ENCODE data around the gene RASSF3. TPM values are rescaled to one million over a fixed set of nuclear protein-coding genes. Genes with fewer than 3 reads are reported as not detected.

The RASSF3 gene
- total and polyA plus RNA-seq, 2 of the 13 experiments (the other 11 are each of a cell fraction or from before 2014, with no cell fraction given): 15.5 to 16.0 TPM

DNA sequence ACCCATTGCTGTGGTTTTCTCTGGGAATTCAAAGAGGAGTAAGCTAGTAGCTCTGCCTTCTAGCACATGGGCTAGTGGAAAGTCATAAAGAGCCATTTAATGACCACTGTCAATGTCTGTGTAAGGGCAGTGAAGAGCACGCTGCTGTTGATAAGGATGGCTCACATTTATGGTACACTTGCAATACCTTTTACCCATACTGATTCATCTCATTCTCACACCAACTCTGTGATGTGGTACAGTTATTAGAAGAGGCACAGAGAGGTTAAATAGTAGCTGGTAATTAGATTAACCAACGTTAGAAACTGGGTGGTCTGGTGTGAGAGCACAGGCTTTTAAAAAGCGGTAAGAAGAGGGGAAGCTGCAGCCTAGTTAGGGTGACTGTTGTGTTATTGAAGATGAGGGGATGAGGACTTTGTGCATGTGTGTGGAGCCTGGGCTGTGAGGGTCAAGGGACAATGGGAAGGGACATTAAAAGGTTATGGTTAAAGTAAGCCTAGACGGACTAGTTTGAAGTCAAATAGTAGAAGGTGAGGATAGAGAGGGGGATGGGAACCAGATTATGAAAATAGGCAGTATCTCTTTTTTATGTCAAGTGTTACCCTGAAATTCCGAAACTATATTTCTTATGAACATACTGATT is 25.2 kb downstream of the RASSF3 start (continued):
- TF ChIP-seq ARID5B (CRISPR knock-in tag; IDR thresholded peaks at IDR 0.05) (peak; percentile 27; the same call in 1 of the 2 replicates), TCF12 (IDR thresholded peaks at IDR 0.05) (no peak), TCF12 (CRISPR knock-in tag; IDR thresholded peaks at IDR 0.05) (no peak), NR2F6 (IDR thresholded peaks at IDR 0.05) (no peak), NR2F6 (CRISPR knock-in tag; IDR thresholded peaks at IDR 0.05) (0 out of 2 replicates have a peak, but pooled peaks have one; percentile 41), ZFP62 (CRISPR knock-in tag; IDR thresholded peaks at IDR 0.05) (no peak), ZMYM4 (CRISPR knock-in tag; IDR thresholded peaks at IDR 0.05) (no peak; the same call in 1 of the 2 replicates), KLF13 (CRISPR knock-in tag; IDR thresholded peaks at IDR 0.05) (no peak), DBP (CRISPR knock-in tag; IDR thresholded peaks at IDR 0.05; ENCODE audit: not compliant biosample characterization) (no peak), ZNF160 (CRISPR knock-in tag; IDR thresholded peaks at IDR 0.05) (no peak), MAFG (CRISPR knock-in tag; IDR thresholded peaks at IDR 0.05) (no peak), STAT5B (CRISPR knock-in tag; IDR thresholded peaks at IDR 0.05) (no peak), SOX6 (IDR thresholded peaks at IDR 0.05) (no peak), SOX6 (CRISPR knock-in tag; IDR thresholded peaks at IDR 0.05) (peak; percentile 71), ZNF672 (CRISPR knock-in tag; IDR thresholded peaks at IDR 0.05) (no peak), PHF20 (CRISPR knock-in tag; IDR thresholded peaks at IDR 0.05) (no peak), HNF4G (IDR thresholded peaks at IDR 0.05; ENCODE audit: borderline replicate concordance, low read depth, low read length) (peak; percentile 18; the same call in 1 of the 2 replicates), HNF4G (CRISPR knock-in tag; IDR thresholded peaks at IDR 0.05; ENCODE audit: borderline replicate concordance, low read depth) (no peak), SOX5 (CRISPR knock-in tag; IDR thresholded peaks at IDR 0.05; ENCODE audit: borderline replicate concordance) (peak; percentile 75; the same call in 1 of the 2 replicates), ARNT2 (CRISPR knock-in tag; IDR thresholded peaks at IDR 0.05; ENCODE audit: low read depth) (no peak), KMT2A (CRISPR knock-in tag; IDR thresholded peaks at IDR 0.05) (no peak), ETV6 (CRISPR knock-in tag; conservative IDR thresholded peaks at IDR 0.05) (no peak), EEA1 (CRISPR knock-in tag; IDR thresholded peaks at IDR 0.05; ENCODE audit: borderline replicate concordance) (no peak), ZNF329 (CRISPR knock-in tag; IDR thresholded peaks at IDR 0.05; ENCODE audit: low read depth) (no peak), SALL1 (CRISPR knock-in tag; IDR thresholded peaks at IDR 0.05) (peak; percentile 20; the same call in 1 of the 2 replicates)
- TF ChIP-seq, protein P1, sequence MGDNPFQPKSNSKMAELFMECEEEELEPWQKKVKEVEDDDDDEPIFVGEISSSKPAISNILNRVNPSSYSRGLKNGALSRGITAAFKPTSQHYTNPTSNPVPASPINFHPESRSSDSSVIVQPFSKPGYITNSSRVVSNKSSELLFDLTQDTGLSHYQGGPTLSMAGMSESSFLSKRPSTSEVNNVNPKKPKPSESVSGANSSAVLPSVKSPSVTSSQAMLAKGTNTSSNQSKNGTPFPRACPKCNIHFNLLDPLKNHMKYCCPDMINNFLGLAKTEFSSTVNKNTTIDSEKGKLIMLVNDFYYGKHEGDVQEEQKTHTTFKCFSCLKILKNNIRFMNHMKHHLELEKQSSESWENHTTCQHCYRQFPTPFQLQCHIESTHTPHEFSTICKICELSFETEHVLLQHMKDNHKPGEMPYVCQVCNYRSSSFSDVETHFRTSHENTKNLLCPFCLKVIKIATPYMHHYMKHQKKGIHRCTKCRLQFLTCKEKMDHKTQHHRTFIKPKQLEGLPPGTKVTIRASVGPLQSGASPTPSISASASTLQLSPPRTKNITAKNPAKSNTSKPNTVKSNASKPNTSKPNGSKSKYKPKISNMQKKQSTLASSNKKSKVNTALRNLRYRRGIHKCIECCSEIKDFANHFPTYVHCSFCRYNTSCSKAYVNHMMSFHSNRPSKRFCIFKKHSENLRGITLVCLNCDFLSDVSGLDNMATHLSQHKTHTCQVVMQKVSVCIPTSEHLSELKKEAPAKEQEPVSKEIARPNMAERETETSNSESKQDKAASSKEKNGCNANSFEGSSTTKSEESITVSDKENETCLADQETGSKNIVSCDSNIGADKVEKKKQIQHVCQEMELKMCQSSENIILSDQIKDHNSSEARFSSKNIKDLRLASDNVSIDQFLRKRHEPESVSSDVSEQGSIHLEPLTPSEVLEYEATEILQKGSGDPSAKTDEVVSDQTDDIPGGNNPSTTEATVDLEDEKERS (CRISPR knock-in tag; IDR thresholded peaks at IDR 0.05): no peak

Data from HepG2 (cell line).